Fibroblast of lung (primary cell): ENCODE data around the gene PBX4.

Experiments used
- CTCF ChIP-seq, 2 donors: IDR thresholded peaks in 1 of 2; conservative IDR thresholded peaks in 1 of 2; 1 replicate in 1 of 2; 2 replicates in 1 of 2; pipeline ENCODE4 v1.5.1; 2011 to 2012; ENCODE audit warnings: low read length in 2 of 2, control low read depth in 1 of 2, inconsistent platforms in 1 of 2, low read depth in 1 of 2, mild to moderate bottlenecking in 1 of 2
- EZH2 ChIP-seq: IDR thresholded peaks from 2 replicates; pipeline ENCODE4 v1.5.1; 2012; ENCODE audit warnings: low read length, control low read depth, mild to moderate bottlenecking; ENCODE audit errors: missing control alignments

GRCh38 chr19:19587771-19588170 is 30.7 kb downstream of the PBX4 start:
- TF ChIP-seq CTCF (conservative IDR thresholded peaks at IDR 0.05 in 1 of 2, IDR thresholded peaks at IDR 0.05 in 1 of 2; ENCODE audit: low read depth in 1 of 2, low read length in 2 of 2) = no peak
- no peak for TF ChIP-seq EZH2
